A549 treated with dexamethasone at 1 μM for 4 hours (cell line): ENCODE measurements around the gene WIPF1. TPM values are rescaled to one million over a fixed set of nuclear protein-coding genes. Genes with fewer than 3 reads are reported as not detected.

Experiments used
- total RNA-seq: library from RNA; stranded (reverse); fragments of 200-300 nt; extraction: Qiagen RNA extraction; gene quantifications from 5 replicates; pipeline ENCODE4 v1.2.3, GENCODE V29; 2022

The WIPF1 gene, protein sequence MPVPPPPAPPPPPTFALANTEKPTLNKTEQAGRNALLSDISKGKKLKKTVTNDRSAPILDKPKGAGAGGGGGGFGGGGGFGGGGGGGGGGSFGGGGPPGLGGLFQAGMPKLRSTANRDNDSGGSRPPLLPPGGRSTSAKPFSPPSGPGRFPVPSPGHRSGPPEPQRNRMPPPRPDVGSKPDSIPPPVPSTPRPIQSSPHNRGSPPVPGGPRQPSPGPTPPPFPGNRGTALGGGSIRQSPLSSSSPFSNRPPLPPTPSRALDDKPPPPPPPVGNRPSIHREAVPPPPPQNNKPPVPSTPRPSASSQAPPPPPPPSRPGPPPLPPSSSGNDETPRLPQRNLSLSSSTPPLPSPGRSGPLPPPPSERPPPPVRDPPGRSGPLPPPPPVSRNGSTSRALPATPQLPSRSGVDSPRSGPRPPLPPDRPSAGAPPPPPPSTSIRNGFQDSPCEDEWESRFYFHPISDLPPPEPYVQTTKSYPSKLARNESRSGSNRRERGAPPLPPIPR
- 16.9 to 30.3 TPM (median 24.7 TPM) in 5 replicates for total RNA-seq

GRCh38 chr2:174597345-174598047 lies at the start of gene WIPF1:
WIPF1 (minus strand) TSS chr2:174597804; CDS start chr2:174585573, 12,231 bp downstream.

Other genes with a start within 250 kb of the WIPF1 start
- gene SCRN3, start 202.1 kb downstream of the WIPF1 start, total RNA-seq: 12.1 to 18.7 TPM (median 15.2 TPM) in 5 replicates
- gene GPR155, start 110.8 kb downstream of the WIPF1 start, total RNA-seq: 0.18 to 0.52 TPM (median 0.40 TPM) in 5 replicates
- not detected in 5 replicates for gene CHRNA1, start 166.7 kb upstream of the WIPF1 start, total RNA-seq